Hematopoietic multipotent progenitor cell (in vitro differentiated cells): ENCODE measurements around the gene ADORA2A. TPM values are rescaled to one million over a fixed set of nuclear protein-coding genes. Genes with fewer than 3 reads are reported as not detected.
"Not testable (repeated sequence)": the region's sequence is repeated elsewhere in the genome, so short reads cannot be mapped to it uniquely, and the experiment has no call there.

ENCODE experiments used
- DNase-seq, 3 donors: peaks; one replicate each; pipeline ENCODE4 v3.0.0-alpha.2; 2011 to 2015; ENCODE audit warnings: low read depth in 2 of 3, low spot score in 2 of 3
- total RNA-seq: library from RNA; depleted of rRNA; stranded (reverse); fragments of >200 nt; gene quantifications from one replicate; pipeline ENCODE4 v1.2.3, GENCODE V29; 2012

The ADORA2A gene
- total RNA-seq, 1 donor: 12.4 TPM

- DNase-seq: no peak
Measured at GRCh38 chr22:24474649-24475255, 47.4 kb downstream of the ADORA2A start.

DNA sequence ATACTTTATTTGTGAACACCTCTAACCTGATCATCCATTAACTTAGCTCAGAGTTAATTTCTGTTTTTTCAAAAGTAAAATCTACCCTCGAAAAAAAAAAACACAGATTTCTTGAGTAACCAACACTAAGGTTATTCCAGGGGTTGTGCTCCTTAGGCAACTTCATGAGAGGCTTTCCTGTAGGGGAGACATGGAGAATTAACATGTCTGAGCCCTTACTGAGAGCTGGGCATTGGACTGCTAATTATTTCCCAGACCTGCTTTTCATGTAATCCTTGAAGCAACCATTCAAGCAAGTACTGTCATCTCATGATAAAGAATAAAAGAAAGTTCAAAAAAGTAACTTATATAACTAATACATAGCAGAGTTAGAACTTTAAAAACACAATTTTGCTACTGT lies 54.2 kb downstream of the ADORA2A start:
- DNase-seq: no peak

GRCh38 chr22:24482575-24482974 lies 55.2 kb downstream of the ADORA2A start:
- DNase-seq: peak in 1 of 3 donors; percentile 31

- no peak for DNase-seq
Measured at GRCh38 chr22:24482998-24483397, 55.6 kb downstream of the ADORA2A start.

DNA sequence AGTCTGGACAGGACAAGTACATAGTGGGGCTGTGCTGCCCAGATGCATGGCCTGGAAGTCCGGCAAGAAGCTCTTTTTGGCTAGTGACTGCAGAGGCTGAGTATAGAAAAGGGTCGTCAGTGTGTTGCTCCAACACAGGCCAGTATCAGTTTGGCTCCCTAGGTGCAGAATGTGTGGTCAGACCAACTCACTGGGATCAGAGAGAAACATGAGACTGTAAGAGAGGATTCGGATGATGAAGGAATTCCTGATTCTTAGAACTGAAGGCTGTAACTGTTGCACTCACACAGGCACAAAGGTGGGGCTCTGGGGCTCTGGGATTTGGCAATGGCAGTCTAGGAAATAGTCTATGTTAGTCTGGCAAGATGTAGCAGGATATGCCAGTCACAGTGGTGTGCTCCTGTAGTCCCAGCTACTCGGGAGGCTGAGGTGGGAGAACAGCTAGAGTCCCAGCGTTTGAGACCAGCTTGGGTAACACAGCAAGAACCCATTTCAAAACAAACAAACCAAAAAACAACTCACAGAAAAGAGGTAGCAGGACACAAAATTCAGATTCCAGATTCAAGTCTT lies 56.7 kb downstream of the ADORA2A start:
- no peak for DNase-seq

DNA sequence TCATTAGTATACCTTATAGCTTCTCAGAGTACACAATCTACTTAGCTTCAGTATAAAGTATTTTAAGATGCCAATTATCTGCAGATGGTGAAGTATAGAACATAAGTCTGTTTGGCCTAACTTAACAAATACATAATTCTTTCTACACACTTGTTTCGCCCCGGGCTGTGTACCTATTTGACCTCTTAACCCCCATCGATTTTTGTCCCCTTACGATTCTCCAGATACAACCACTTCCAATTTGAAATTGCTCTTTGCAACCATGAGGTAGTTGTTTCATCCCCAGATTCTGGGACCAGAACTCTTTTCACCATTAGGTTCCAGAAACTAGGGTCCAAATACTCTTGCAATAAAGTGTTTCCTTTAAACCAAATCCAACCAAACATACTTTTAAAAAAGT lies 57.8 kb downstream of the ADORA2A start:
- DNase-seq: no peak

DNA sequence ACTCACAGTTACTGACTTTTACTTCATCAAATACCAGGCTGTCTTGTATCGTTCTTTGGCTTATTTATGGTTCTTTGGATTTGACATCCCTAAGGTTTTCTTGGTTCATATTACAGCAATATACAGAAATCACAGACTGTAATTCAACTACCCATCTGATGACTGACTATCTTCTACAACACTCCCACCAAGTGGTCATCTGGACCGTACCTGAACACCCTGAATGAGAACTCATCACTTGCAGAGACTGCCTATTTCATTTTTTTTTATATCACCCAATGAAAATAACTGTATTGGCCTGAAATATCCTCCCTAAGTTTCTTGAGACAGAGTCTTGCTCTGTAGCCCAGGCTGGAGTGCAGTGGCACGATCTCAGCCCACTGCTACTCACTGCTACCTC lies 58.2 kb downstream of the ADORA2A start:
- DNase-seq: no peak

DNA sequence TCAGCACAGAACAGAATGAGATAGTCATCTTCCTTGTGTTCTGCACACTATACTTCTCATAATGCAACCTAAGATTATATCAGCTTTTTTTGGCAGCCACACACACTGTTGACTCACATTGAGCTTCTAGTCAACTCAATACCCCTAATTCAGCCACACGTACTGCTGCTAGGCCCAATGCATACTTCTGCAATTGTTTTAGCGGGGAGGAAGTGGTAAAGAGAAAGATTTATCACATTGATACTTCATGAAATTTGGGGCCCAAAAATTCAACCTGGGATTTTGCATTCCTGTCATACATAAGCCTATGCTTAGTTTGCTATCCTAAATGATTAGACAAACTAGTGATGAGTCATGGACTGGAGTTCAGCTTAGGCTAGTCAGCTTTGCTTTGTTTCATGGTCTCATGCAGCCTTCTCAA lies 59.1 kb downstream of the ADORA2A start:
- DNase-seq: peak in 2 of 3 donors; percentile 45 to 77

GRCh38 chr22:24489011-24489410 lies 61.6 kb downstream of the ADORA2A start:
- DNase-seq: no peak

GRCh38 chr22:24489434-24489833 lies 62.0 kb downstream of the ADORA2A start:
- not testable (repeated sequence) for DNase-seq

Other genes starting within 250 kb of the ADORA2A start
- 0.81 TPM for gene SUSD2, start 246.1 kb upstream of the ADORA2A start, total RNA-seq
- 0.27 TPM for gene GGT5, start 182.5 kb upstream of the ADORA2A start, total RNA-seq
- 24.8 TPM for gene SPECC1L, start 156.8 kb upstream of the ADORA2A start, total RNA-seq
- under 0.01 TPM for gene UPB1, start 67.7 kb downstream of the ADORA2A start, total RNA-seq
- 306 TPM for gene GUCD1, start 127.5 kb downstream of the ADORA2A start, total RNA-seq
- 134 TPM for gene SNRPD3, start 128.4 kb downstream of the ADORA2A start, total RNA-seq
- gene LRRC75B, start 165.5 kb downstream of the ADORA2A start, total RNA-seq: 10.0 TPM
- gene GGT1, start 175.6 kb downstream of the ADORA2A start, total RNA-seq: 18.6 TPM